Peyer's patch (tissue), 4 donors: ENCODE data around the gene RGS19. TPM values are rescaled to one million over a fixed set of nuclear protein-coding genes. Genes with fewer than 3 reads are reported as not detected.
A peak's percentile ranks its signal among the peaks of the same experiment; 100 is the strongest.

Source experiments
- DNase-seq, 3 donors: peaks; one replicate each; pipeline ENCODE4 v3.0.0-alpha.2; 2017 to 2019
- H3K27ac ChIP-seq, 4 donors: fragments of 200-600 bp; sonication (generic); one replicate each; pipeline ENCODE4 v1.5.1; 2016 to 2019
- H3K27me3 ChIP-seq, 2 donors: fragments of 200-600 bp; sonication (generic); one replicate each; pipeline ENCODE4 v1.5.1; 2019
- H3K36me3 ChIP-seq, 3 donors: fragments of 200-600 bp; sonication (generic); one replicate each; pipeline ENCODE4 v1.5.1; 2016 to 2019
- H3K4me1 ChIP-seq, 4 donors: fragments of 200-600 bp; sonication (generic); one replicate each; pipeline ENCODE4 v1.5.1; 2016 to 2019
- H3K4me3 ChIP-seq, 4 donors: fragments of 200-600 bp; sonication (generic); 1 replicate in 3 of 4; 2 replicates in 1 of 4; pipeline ENCODE4 v1.5.1; 2016 to 2019; ENCODE audit warnings: mild to moderate bottlenecking in 1 of 4
- H3K9me3 ChIP-seq, 4 donors: fragments of 200-600 bp; sonication (generic); one replicate each; pipeline ENCODE4 v1.5.1; 2016 to 2019; ENCODE audit warnings: mild to moderate bottlenecking in 1 of 4
- POLR2A ChIP-seq, 2 donors: fragments of 450-650 bp; IDR thresholded peaks; one replicate each; pipeline ENCODE4 v1.5.1; 2017; ENCODE audit warnings: antibody characterized with exemption in 2 of 2, mild to moderate bottlenecking in 2 of 2, moderate library complexity in 2 of 2
- total RNA-seq, 4 donors: library from RNA; depleted of rRNA; stranded (reverse); fragments of >200 nt; gene quantifications; one replicate each; pipeline ENCODE4 v1.1.0, GENCODE V29; 2016
- TF ChIP-seq, protein P1 (sequence below), 6 experiments: fragments of 450-650 bp in 4 of 6; fragments of 200-600 bp in 2 of 6; sonication (generic) in 1 of 6; IDR thresholded peaks; one replicate each; pipeline ENCODE4 v1.5.1; 2017 to 2019; ENCODE audit warnings: antibody characterized with exemption in 6 of 6, mild to moderate bottlenecking in 3 of 6, moderate library complexity in 1 of 6

The RGS19 gene
- total RNA-seq, 4 donors from 2014 or later, result 3.3 to 39.6 (median 6.8) TPM

DNA sequence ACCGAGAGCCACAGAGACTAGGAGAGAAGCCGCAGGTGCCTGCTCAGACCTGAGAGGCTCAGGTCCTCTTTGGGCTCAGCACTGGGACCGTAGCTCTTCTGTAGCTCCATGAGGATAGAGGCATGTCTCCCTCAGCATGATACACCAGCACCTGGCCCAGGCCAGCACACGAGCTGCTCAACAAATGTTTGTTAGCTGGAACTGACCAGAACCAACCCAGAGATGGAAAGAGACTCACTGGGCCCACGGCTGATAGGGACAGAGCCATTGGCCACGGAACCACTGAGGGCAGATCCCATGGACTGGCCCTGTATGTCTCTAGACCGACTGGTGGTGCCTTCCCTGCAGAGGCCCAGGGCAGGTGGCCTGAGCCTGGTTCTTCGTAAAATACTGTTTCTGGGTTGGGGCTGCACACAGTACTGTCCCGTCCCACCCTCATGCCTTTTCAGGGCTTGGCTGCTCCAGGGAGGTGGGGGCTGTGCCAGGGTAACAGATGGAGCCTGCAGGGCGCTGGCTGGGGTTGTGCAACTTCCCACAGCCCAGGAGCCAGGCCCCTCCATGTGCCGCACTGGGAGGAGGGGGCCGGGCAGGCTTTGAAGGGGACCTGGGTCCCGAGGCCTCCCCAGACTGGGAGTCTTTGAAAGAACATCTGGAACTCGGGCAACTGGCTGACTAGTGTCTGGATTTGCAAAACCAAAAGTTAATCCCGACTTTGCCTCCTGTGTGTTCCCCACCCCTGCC is 38.1 kb downstream of the RGS19 start:
- Histone ChIP-seq H3K27me3 (peaks cover 0 to 40% of the 10 kb centered on the region in 2 donors), H3K4me1 (peaks cover 0 to 47% (median 27%) of the 10 kb centered on the region in 4 donors), H3K27ac (peak overlapping the region in 3 of 4 donors; percentile 40 to 74 (median 42)), H3K9me3 (no peaks in the 10 kb centered on the region), H3K4me3 (peak overlapping the region in 2 of 4 donors; percentile 47 to 68), H3K36me3 (no peaks in the 10 kb centered on the region)
- DNase-seq, result no peak
- TF ChIP-seq POLR2A (IDR thresholded peaks at IDR 0.05), result no peak
- TF ChIP-seq, protein P1, sequence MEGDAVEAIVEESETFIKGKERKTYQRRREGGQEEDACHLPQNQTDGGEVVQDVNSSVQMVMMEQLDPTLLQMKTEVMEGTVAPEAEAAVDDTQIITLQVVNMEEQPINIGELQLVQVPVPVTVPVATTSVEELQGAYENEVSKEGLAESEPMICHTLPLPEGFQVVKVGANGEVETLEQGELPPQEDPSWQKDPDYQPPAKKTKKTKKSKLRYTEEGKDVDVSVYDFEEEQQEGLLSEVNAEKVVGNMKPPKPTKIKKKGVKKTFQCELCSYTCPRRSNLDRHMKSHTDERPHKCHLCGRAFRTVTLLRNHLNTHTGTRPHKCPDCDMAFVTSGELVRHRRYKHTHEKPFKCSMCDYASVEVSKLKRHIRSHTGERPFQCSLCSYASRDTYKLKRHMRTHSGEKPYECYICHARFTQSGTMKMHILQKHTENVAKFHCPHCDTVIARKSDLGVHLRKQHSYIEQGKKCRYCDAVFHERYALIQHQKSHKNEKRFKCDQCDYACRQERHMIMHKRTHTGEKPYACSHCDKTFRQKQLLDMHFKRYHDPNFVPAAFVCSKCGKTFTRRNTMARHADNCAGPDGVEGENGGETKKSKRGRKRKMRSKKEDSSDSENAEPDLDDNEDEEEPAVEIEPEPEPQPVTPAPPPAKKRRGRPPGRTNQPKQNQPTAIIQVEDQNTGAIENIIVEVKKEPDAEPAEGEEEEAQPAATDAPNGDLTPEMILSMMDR (IDR thresholded peaks at IDR 0.05), result no peak

DNA sequence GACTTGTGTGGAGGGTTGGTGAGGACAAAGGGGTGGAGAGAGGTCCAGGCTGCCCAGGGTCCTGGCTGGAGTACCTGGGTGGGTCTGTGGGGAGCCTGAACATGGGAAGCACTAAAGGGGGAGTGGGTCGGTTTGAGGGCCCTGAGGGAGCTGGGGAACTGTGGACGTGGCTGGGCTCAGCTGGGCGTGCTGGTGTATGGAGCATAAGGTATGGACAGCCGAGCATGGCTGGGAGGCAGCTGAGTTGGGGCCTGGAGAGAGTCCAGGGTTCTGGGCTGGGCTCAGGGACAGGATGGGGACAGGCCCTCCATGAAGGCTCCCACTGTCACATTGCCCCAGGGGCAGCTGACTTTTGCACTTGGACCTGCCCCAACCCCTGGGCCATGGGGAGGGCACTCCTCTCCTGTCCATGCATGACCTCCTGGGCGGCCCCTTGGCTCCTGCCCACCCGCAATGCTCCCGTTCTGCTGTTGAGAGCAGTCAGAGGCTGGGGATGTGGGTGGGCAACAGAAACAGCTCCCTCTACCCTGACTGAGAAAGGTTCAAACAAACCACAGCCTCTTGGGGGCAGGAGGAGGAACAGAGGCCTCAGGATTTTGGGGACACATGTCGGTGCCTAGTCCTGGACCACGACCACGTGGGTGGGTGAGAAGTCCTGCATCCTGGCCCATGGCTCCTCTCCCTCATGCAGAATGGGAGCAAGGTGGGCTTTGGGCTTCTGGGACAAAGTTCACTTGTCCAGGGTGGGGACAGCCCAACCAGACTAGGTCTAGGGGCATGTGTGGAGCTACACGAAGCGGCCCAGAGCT is 38.9 kb downstream of the RGS19 start:
- Histone ChIP-seq H3K4me3 (no peak overlapping the region), H3K36me3 (peaks cover 0 to 3% (median 0%) of the 10 kb centered on the region in 3 donors), H3K4me1 (peaks cover 0 to 48% (median 27%) of the 10 kb centered on the region in 4 donors), H3K27ac (peak overlapping the region in 1 of 4 donors; percentile 15), H3K9me3 (no peaks in the 10 kb centered on the region), H3K27me3 (peaks cover 0 to 44% of the 10 kb centered on the region in 2 donors)
- TF ChIP-seq, protein P1 (IDR thresholded peaks at IDR 0.05), result no peak
- no peak for TF ChIP-seq POLR2A (IDR thresholded peaks at IDR 0.05)
- DNase-seq, result no peak

- Histone ChIP-seq H3K36me3 (peaks cover 0 to 12% (median 0%) of the 10 kb centered on the region in 3 donors), H3K4me1 (peaks cover 0 to 48% (median 27%) of the 10 kb centered on the region in 4 donors), H3K27me3 (peaks cover 0 to 44% of the 10 kb centered on the region in 2 donors), H3K27ac (peak overlapping the region in 3 of 4 donors; percentile 15 to 79 (median 57)), H3K4me3 (peak overlapping the region; percentile 47 to 59 (median 56)), H3K9me3 (no peaks in the 10 kb centered on the region)
- no peak for TF ChIP-seq POLR2A (IDR thresholded peaks at IDR 0.05)
- TF ChIP-seq, protein P1 (IDR thresholded peaks at IDR 0.05), result no peak
- no peak for DNase-seq
Observed at GRCh38 chr20:64039293-64040160, 39.8 kb downstream of the RGS19 start.

- H3K4me1 ChIP-seq, result peaks cover 0 to 48% (median 27%) of the 10 kb centered on the region in 4 donors
- peaks cover 0 to 44% of the 10 kb centered on the region in 2 donors for H3K27me3 ChIP-seq
- H3K36me3 ChIP-seq, result peaks cover 0 to 20% (median 0%) of the 10 kb centered on the region in 3 donors
- H3K9me3 ChIP-seq, result no peaks in the 10 kb centered on the region
- H3K4me3 ChIP-seq, result peak overlapping the region; percentile 47 to 59 (median 56)
- DNase-seq, result peak; percentile 81 to 90 (median 85)
- TF ChIP-seq, protein P1 (IDR thresholded peaks at IDR 0.05), result peak; percentile 47 to 73 (median 62)
- TF ChIP-seq POLR2A (IDR thresholded peaks at IDR 0.05), result no peak
- H3K27ac ChIP-seq, result peak overlapping the region; percentile 24 to 79 (median 46)
Observed at GRCh38 chr20:64038565-64039292, 40.6 kb downstream of the RGS19 start.
